HEK293 (cell line): ENCODE data around the gene NUMB.

ENCODE experiments used
- RBAK ChIP-seq: fragments of 450-650 bp; formaldehyde crosslinking; IDR thresholded peaks from 2 replicates; pipeline ENCODE4 v1.5.1; 2016; ENCODE audit warnings: missing biosample characterization, missing genetic modification characterization
- TF ChIP-seq, protein P1 (sequence below): fragments of 450-650 bp; formaldehyde crosslinking; IDR thresholded peaks from 2 replicates; pipeline ENCODE4 v1.5.1; 2016; ENCODE audit warnings: missing biosample characterization, missing genetic modification characterization
- TF ChIP-seq, protein P2 (sequence below): fragments of 450-650 bp; formaldehyde crosslinking; IDR thresholded peaks from 2 replicates; pipeline ENCODE4; 2016; ENCODE audit warnings: missing biosample characterization, missing genetic modification characterization
- TF ChIP-seq, protein P3 (sequence below): fragments of 450-650 bp; formaldehyde crosslinking; IDR thresholded peaks from 2 replicates; pipeline ENCODE4 v1.5.1; 2016; ENCODE audit warnings: missing biosample characterization, missing genetic modification characterization

DNA sequence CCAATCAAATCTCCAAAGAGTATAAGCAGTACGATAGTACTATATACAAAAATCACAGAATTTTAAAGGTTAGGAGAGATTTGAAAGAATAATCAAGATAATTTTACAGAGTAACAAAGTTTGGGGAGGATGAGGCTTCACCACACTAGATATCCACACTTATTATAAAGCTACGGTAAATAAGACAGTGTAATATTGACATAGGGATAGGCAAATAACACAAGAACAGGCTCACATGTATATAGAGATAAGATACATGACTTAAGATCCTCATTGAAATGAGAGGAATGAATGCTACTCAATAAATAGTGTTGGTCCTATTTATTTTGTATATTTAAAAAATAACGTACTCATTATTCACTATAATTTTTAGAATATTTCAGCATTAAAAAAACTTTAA, 26.2 kb downstream of the NUMB start:
- TF ChIP-seq, protein P1, sequence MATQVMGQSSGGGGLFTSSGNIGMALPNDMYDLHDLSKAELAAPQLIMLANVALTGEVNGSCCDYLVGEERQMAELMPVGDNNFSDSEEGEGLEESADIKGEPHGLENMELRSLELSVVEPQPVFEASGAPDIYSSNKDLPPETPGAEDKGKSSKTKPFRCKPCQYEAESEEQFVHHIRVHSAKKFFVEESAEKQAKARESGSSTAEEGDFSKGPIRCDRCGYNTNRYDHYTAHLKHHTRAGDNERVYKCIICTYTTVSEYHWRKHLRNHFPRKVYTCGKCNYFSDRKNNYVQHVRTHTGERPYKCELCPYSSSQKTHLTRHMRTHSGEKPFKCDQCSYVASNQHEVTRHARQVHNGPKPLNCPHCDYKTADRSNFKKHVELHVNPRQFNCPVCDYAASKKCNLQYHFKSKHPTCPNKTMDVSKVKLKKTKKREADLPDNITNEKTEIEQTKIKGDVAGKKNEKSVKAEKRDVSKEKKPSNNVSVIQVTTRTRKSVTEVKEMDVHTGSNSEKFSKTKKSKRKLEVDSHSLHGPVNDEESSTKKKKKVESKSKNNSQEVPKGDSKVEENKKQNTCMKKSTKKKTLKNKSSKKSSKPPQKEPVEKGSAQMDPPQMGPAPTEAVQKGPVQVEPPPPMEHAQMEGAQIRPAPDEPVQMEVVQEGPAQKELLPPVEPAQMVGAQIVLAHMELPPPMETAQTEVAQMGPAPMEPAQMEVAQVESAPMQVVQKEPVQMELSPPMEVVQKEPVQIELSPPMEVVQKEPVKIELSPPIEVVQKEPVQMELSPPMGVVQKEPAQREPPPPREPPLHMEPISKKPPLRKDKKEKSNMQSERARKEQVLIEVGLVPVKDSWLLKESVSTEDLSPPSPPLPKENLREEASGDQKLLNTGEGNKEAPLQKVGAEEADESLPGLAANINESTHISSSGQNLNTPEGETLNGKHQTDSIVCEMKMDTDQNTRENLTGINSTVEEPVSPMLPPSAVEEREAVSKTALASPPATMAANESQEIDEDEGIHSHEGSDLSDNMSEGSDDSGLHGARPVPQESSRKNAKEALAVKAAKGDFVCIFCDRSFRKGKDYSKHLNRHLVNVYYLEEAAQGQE (tag by site-specific recombination), result no peak
- no peak for TF ChIP-seq RBAK
- TF ChIP-seq, protein P2, sequence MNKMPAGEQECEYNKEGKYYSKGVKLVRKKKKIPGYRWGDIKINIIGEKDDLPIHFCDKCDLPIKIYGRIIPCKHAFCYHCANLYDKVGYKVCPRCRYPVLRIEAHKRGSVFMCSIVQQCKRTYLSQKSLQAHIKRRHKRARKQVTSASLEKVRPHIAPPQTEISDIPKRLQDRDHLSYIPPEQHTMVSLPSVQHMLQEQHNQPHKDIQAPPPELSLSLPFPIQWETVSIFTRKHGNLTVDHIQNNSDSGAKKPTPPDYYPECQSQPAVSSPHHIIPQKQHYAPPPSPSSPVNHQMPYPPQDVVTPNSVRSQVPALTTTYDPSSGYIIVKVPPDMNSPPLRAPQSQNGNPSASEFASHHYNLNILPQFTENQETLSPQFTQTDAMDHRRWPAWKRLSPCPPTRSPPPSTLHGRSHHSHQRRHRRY (tag by site-specific recombination), result no peak
- TF ChIP-seq, protein P3, sequence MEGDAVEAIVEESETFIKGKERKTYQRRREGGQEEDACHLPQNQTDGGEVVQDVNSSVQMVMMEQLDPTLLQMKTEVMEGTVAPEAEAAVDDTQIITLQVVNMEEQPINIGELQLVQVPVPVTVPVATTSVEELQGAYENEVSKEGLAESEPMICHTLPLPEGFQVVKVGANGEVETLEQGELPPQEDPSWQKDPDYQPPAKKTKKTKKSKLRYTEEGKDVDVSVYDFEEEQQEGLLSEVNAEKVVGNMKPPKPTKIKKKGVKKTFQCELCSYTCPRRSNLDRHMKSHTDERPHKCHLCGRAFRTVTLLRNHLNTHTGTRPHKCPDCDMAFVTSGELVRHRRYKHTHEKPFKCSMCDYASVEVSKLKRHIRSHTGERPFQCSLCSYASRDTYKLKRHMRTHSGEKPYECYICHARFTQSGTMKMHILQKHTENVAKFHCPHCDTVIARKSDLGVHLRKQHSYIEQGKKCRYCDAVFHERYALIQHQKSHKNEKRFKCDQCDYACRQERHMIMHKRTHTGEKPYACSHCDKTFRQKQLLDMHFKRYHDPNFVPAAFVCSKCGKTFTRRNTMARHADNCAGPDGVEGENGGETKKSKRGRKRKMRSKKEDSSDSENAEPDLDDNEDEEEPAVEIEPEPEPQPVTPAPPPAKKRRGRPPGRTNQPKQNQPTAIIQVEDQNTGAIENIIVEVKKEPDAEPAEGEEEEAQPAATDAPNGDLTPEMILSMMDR, result no peak
